GM19372 (cell line): ENCODE results near the gene ATF7.
"Not testable (repeated sequence)": the region's sequence is repeated elsewhere in the genome, so short reads cannot be mapped to it uniquely, and the experiment has no call there.

Source experiments
- ATAC-seq: cut with Tn5 transposase; IDR thresholded peaks from one replicate; pipeline ENCODE4 v1.9.1; 2021; ENCODE audit warnings: mild to moderate bottlenecking, low read depth, moderate library complexity; ENCODE audit not compliant: unreplicated experiment

ATF7 gene

GRCh38 chr12:53631721-53632120 is 5.5 kb upstream of the ATF7 start:
- ATAC-seq: no peak

- no peak for ATAC-seq
These were observed 1.7 kb upstream of the ATF7 start for GRCh38 chr12:53627919-53628318.

- peak; percentile 11 for ATAC-seq
These were observed 554 bp upstream of the ATF7 start for GRCh38 chr12:53626702-53627169.

- ATAC-seq: no peak
These were observed 723 bp downstream of the ATF7 start for GRCh38 chr12:53625373-53625945.

GRCh38 chr12:53624956-53625355 is 1.2 kb downstream of the ATF7 start:
- ATAC-seq: no peak

- ATAC-seq: no peak
These were observed 1.7 kb downstream of the ATF7 start for GRCh38 chr12:53624458-53624857.

- ATAC-seq: no peak
These were observed 2.4 kb downstream of the ATF7 start for GRCh38 chr12:53623548-53624385.

- no peak for ATAC-seq
These were observed 3.5 kb downstream of the ATF7 start for GRCh38 chr12:53622724-53623123.

GRCh38 chr12:53618275-53618674 is 7.9 kb downstream of the ATF7 start:
- no peak for ATAC-seq

GRCh38 chr12:53617700-53618099 is 8.5 kb downstream of the ATF7 start:
- no peak for ATAC-seq

GRCh38 chr12:53616950-53617349 is 9.2 kb downstream of the ATF7 start:
- ATAC-seq: no peak

- no peak for ATAC-seq
These were observed 12.4 kb downstream of the ATF7 start for GRCh38 chr12:53613821-53614220.

GRCh38 chr12:53612978-53613377 is 13.2 kb downstream of the ATF7 start:
- no peak for ATAC-seq

GRCh38 chr12:53611304-53611703 is 14.9 kb downstream of the ATF7 start:
- no peak for ATAC-seq

- ATAC-seq: not testable (repeated sequence)
These were observed 19.5 kb downstream of the ATF7 start for GRCh38 chr12:53606688-53607087.

- no peak for ATAC-seq
These were observed 21.6 kb downstream of the ATF7 start for GRCh38 chr12:53604581-53604980.

- ATAC-seq: no peak
These were observed 22.4 kb downstream of the ATF7 start for GRCh38 chr12:53603804-53604203.

GRCh38 chr12:53603196-53603595 is 23.0 kb downstream of the ATF7 start:
- ATAC-seq: no peak

- no peak for ATAC-seq
These were observed 23.9 kb downstream of the ATF7 start for GRCh38 chr12:53602176-53602864.

- no peak for ATAC-seq
These were observed 24.8 kb downstream of the ATF7 start for GRCh38 chr12:53601296-53601847.
